Stimulated activated CD8-positive, alpha-beta memory T cell treated with anti-CD3 and anti-CD28 coated beads, Interleukin-12 subunit alpha, Interleukin-12 subunit beta, amount 100 ng/mL, for 24 hours (primary cell): ENCODE results near the gene CABP4.
A peak's percentile ranks its signal among the peaks of the same experiment; 100 is the strongest.

Experiments used
- DNase-seq: peaks from one replicate; pipeline ENCODE4 v3.0.0-alpha.2; 2020; ENCODE audit errors: extremely low read depth

The CABP4 gene

GRCh38 chr11:67496113-67496512 lies 41.0 kb downstream of the CABP4 start:
- DNase-seq: no peak

- DNase-seq: no peak
These were observed 42.6 kb downstream of the CABP4 start for GRCh38 chr11:67497656-67498291.

GRCh38 chr11:67498544-67498972 lies 43.4 kb downstream of the CABP4 start:
- no peak for DNase-seq

GRCh38 chr11:67499808-67500483 lies 44.8 kb downstream of the CABP4 start:
- DNase-seq: no peak

GRCh38 chr11:67500484-67500821 lies 45.3 kb downstream of the CABP4 start:
- DNase-seq: no peak

- DNase-seq: no peak
These were observed 45.9 kb downstream of the CABP4 start for GRCh38 chr11:67500831-67501715.

GRCh38 chr11:67501854-67502253 lies 46.7 kb downstream of the CABP4 start:
- DNase-seq: no peak

GRCh38 chr11:67502328-67502979 lies 47.3 kb downstream of the CABP4 start:
- no peak for DNase-seq

- DNase-seq: no peak
These were observed 48.2 kb downstream of the CABP4 start for GRCh38 chr11:67503119-67504004.

- no peak for DNase-seq
These were observed 49.1 kb downstream of the CABP4 start for GRCh38 chr11:67504005-67504949.

- DNase-seq: no peak
These were observed 49.9 kb downstream of the CABP4 start, which contains the start of gene PITPNM1 for GRCh38 chr11:67504950-67505581. Gene PITPNM1, minus strand, starts transcription at chr11:67505363. Its CDS starts 1,183 bp downstream, at chr11:67504180.

GRCh38 chr11:67505605-67506396 lies 50.6 kb downstream of the CABP4 start:
- peak; percentile 80 for DNase-seq

- DNase-seq: no peak
These were observed 51.4 kb downstream of the CABP4 start for GRCh38 chr11:67506426-67507051.

GRCh38 chr11:67507242-67507863 lies 52.2 kb downstream of the CABP4 start:
- no peak for DNase-seq

GRCh38 chr11:67507864-67508485 lies 52.8 kb downstream of the CABP4 start, which contains the start of gene CDK2AP2:
Gene CDK2AP2, minus strand, starts transcription at chr11:67508162. Its CDS starts 80 bp downstream, at chr11:67508082.
- DNase-seq: peak; percentile 97

- peak; percentile 100 for DNase-seq
These were observed 53.5 kb downstream of the CABP4 start for GRCh38 chr11:67508486-67509121.

GRCh38 chr11:67510023-67510345 lies 54.8 kb downstream of the CABP4 start:
- no peak for DNase-seq
